Natural killer cell (primary cell): ENCODE measurements around the gene PRKCD. TPM values are rescaled to one million over a fixed set of nuclear protein-coding genes. Genes with fewer than 3 reads are reported as not detected.

ENCODE experiments used
- ATAC-seq, 3 donors: fragments of 150-1000 bp in 2 of 3; fragments of 200-7000 bp in 1 of 3; cut with Tn5 transposase; 1 replicate in 1 of 3; 2 replicates in 2 of 3; pipeline ENCODE4 v1.10.0; 2021; ENCODE audit warnings: mild to moderate bottlenecking in 2 of 3, moderate library complexity in 2 of 3
- DNase-seq, 2 donors: peaks; one replicate each; pipeline versions ENCODE4 v3.0.0 to v3.0.0-alpha.2; 2013 to 2021; ENCODE audit warnings: mixed read lengths in 1 of 2
- H3K27ac ChIP-seq: one replicate; pipeline ENCODE4 v1.5.1; 2013; ENCODE audit warnings: mild to moderate bottlenecking, low read length
- H3K27me3 ChIP-seq: one replicate; pipeline ENCODE4 v1.6.1; 2013; ENCODE audit warnings: low read length; ENCODE audit not compliant: control insufficient read depth, insufficient read depth
- H3K36me3 ChIP-seq: one replicate; pipeline ENCODE4 v1.6.1; 2013; ENCODE audit warnings: low read length; ENCODE audit not compliant: control insufficient read depth, insufficient read depth
- H3K4me1 ChIP-seq: one replicate; pipeline ENCODE4 v1.6.1; 2013; ENCODE audit warnings: low read length; ENCODE audit not compliant: control insufficient read depth, insufficient read depth
- H3K4me3 ChIP-seq: one replicate; pipeline ENCODE4 v1.5.1; 2013; ENCODE audit warnings: low read length
- H3K9me3 ChIP-seq: one replicate; pipeline ENCODE4 v1.6.1; 2013; ENCODE audit warnings: low read length; ENCODE audit not compliant: control insufficient read depth, insufficient read depth
- H3K27ac Mint-ChIP-seq, 2 donors: one replicate each; pipeline ENCODE4 v1.8.0; 2022; ENCODE audit warnings: mild to moderate bottlenecking in 2 of 2, mixed read lengths in 2 of 2, moderate library complexity in 1 of 2
- H3K27me3 Mint-ChIP-seq, 2 donors: one replicate each; pipeline ENCODE4 v1.8.0; 2022; ENCODE audit warnings: low read depth in 2 of 2, mixed read lengths in 2 of 2
- H3K36me3 Mint-ChIP-seq: one replicate; pipeline ENCODE4 v1.8.0; 2022; ENCODE audit warnings: mixed read lengths
- H3K4me1 Mint-ChIP-seq, 2 donors: one replicate each; pipeline ENCODE4 v1.8.0; 2022; ENCODE audit warnings: mixed read lengths in 2 of 2
- H3K4me3 Mint-ChIP-seq: one replicate; pipeline ENCODE4 v1.8.0; 2022; ENCODE audit warnings: mild to moderate bottlenecking, moderate library complexity, mixed read lengths
- H3K9me3 Mint-ChIP-seq, 2 donors: one replicate each; pipeline ENCODE4 v1.8.0; 2022; ENCODE audit warnings: mixed read lengths in 2 of 2
- CTCF ChIP-seq: fragments of 200-600 bp; IDR thresholded peaks from one replicate; pipeline ENCODE4 v1.8.0; 2022; ENCODE audit warnings: antibody characterized with exemption
- WGBS: methylation state at CpG from one replicate; pipeline ENCODE4 v1.1.7; 2013; ENCODE audit warnings: missing lambda C conversion rate; ENCODE audit not compliant: insufficient coverage; 5-methylcytosine and 5-hydroxymethylcytosine counted together
- intact Hi-C: fragments of 100-400 bp; cut with micrococcal nuclease; formaldehyde crosslinking; loops from one replicate; pipeline ENCODE4 v1.14.2; 2022
- total RNA-seq, 4 donors: library from RNA; stranded (reverse); fragments of 120-200 nt in 1 of 4; gene quantifications; one replicate each; pipeline versions ENCODE4 v1.2.3 to v1.2.4, GENCODE V29; 2013 to 2022

Gene PRKCD
- total RNA-seq, 3 donors from 2014 or later (not counting 1 experiment from before 2014, with no cell fraction given), result 31.7 to 60.0 (median 36.3) TPM

DNA sequence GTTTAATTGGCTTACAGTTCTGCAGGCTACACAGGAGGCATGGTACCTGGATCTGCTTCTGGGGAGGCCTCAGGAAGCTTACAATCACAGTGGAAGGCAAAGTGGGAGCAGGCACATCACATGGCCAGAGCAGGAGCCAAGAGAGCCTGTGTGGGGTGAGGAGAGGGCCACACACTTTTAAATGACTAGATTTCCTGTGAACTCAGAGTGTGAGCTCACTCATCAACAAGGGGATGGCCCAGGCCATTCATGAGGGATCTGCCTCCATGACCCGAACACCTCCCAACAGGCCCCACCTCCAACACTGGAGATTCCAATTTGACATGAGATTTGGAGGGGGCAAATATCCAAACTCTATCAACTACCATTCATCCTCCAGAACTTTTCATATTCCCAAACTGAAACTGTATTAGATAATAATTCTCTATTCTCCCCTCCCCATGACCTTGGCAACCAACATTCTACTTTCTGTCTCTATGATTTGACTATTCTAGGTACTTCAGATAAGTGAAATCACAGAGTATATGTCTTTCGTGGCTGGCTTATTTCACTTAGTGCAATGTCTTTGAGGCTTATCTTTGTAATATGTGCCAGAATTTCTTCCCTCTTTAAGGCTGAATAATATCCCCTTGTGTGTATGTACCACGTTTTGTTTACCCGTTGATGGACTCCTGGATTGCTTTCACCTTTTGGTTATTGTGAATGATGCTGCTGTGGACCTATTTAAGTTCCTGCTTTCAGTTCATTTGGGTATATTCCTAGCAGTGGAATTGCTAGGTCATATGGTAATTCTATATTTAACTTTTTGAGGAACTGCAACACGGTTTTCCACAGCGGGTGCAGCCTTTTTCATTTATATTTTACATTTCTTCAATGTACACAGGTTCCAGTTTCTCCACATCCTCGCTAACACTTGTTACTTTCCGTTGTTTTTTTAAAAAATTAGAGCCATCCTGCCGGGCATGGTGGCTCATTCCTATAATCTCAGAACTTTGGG, 51.0 kb downstream of the PRKCD start:
- WGBS, result 60% methylated on average over 8 of the region's 9 CpGs
- Mint-ChIP-seq H3K4me1 (no peaks in the 10 kb centered on the region), H3K27ac (no peak overlapping the region), H3K4me3 (no peak overlapping the region), H3K36me3 (no peaks in the 10 kb centered on the region), H3K27me3 (no peaks in the 10 kb centered on the region), H3K9me3 (peaks cover 0 to 3% of the 10 kb centered on the region in 2 donors)
- DNase-seq (no peak), ATAC-seq (peak in 1 of 3 donors; percentile 36)
- no peaks in the 10 kb centered on the region for H3K27me3 ChIP-seq
- H3K27ac ChIP-seq, result no peak overlapping the region
- no peaks in the 10 kb centered on the region for H3K4me1 ChIP-seq
- intact Hi-C loops, result no loop called here
- peaks cover 3% of the 10 kb centered on the region for H3K9me3 ChIP-seq
- no peak for TF ChIP-seq CTCF
- no peaks in the 10 kb centered on the region for H3K36me3 ChIP-seq
- H3K4me3 ChIP-seq, result no peak overlapping the region

- H3K4me3 Mint-ChIP-seq, result no peak overlapping the region
- peaks cover 3% of the 10 kb centered on the region for H3K9me3 ChIP-seq
- ATAC-seq (no peak), DNase-seq (no peak)
- H3K27ac ChIP-seq, result no peak overlapping the region
- intact Hi-C loops, result no loop called here
- no peaks in the 10 kb centered on the region for H3K36me3 Mint-ChIP-seq
- H3K4me3 ChIP-seq, result no peak overlapping the region
- no peak overlapping the region for H3K27ac Mint-ChIP-seq
- no peaks in the 10 kb centered on the region for H3K36me3 ChIP-seq
- no peaks in the 10 kb centered on the region for H3K4me1 Mint-ChIP-seq
- no peaks in the 10 kb centered on the region for H3K27me3 ChIP-seq
- no peaks in the 10 kb centered on the region for H3K4me1 ChIP-seq
- peaks cover 0 to 3% of the 10 kb centered on the region in 2 donors for H3K9me3 Mint-ChIP-seq
- no peaks in the 10 kb centered on the region for H3K27me3 Mint-ChIP-seq
- TF ChIP-seq CTCF, result no peak
- WGBS, result 92% methylated on average over 7 of the region's 7 CpGs
These were observed 52.3 kb downstream of the PRKCD start for GRCh38 chr3:53213276-53213675.

- no peaks in the 10 kb centered on the region for H3K4me1 ChIP-seq
- Mint-ChIP-seq H3K9me3 (no peaks in the 10 kb centered on the region), H3K4me3 (no peak overlapping the region), H3K27me3 (no peaks in the 10 kb centered on the region), H3K27ac (no peak overlapping the region), H3K4me1 (peaks cover 3 to 5% of the 10 kb centered on the region in 2 donors), H3K36me3 (no peaks in the 10 kb centered on the region)
- no peaks in the 10 kb centered on the region for H3K9me3 ChIP-seq
- intact Hi-C loops, result no loop called here
- no peak overlapping the region for H3K4me3 ChIP-seq
- DNase-seq (no peak), ATAC-seq (no peak)
- no peak overlapping the region for H3K27ac ChIP-seq
- no peak for TF ChIP-seq CTCF
- H3K36me3 ChIP-seq, result no peaks in the 10 kb centered on the region
- WGBS, result no CpG with 5 or more reads among the region's 2 CpGs
- H3K27me3 ChIP-seq, result no peaks in the 10 kb centered on the region
These were observed 54.8 kb downstream of the PRKCD start for GRCh38 chr3:53215816-53216215.
